Mammary epithelial cell (primary cell): ENCODE results near the gene CTIF.

ENCODE experiments used
- CTCF ChIP-seq, 2 donors: IDR thresholded peaks in 1 of 2; conservative IDR thresholded peaks in 1 of 2; 2 replicates each; pipeline ENCODE4 v1.5.1; 2011 to 2012; ENCODE audit warnings: inconsistent platforms in 2 of 2, low read length in 2 of 2, mild to moderate bottlenecking in 2 of 2, control low read depth in 1 of 2, low read depth in 1 of 2; ENCODE audit not compliant: insufficient read depth in 1 of 2; ENCODE audit errors: extremely low read depth in 1 of 2
- EZH2 ChIP-seq: IDR thresholded peaks from 2 replicates; pipeline ENCODE4 v1.6.1; 2012; ENCODE audit warnings: low read length, inconsistent platforms, borderline replicate concordance

- TF ChIP-seq CTCF (conservative IDR thresholded peaks at IDR 0.05 in 1 of 2, IDR thresholded peaks at IDR 0.05 in 1 of 2; ENCODE audit: extremely low read depth in 1 of 2, insufficient read depth in 1 of 2, low read depth in 1 of 2, low read length in 2 of 2) (no peak), EZH2 (no peak)
Measured at GRCh38 chr18:48529796-48530195, 9.0 kb upstream of the CTIF start.
